ENCODE measurements around the gene MOSMO.

DNA sequence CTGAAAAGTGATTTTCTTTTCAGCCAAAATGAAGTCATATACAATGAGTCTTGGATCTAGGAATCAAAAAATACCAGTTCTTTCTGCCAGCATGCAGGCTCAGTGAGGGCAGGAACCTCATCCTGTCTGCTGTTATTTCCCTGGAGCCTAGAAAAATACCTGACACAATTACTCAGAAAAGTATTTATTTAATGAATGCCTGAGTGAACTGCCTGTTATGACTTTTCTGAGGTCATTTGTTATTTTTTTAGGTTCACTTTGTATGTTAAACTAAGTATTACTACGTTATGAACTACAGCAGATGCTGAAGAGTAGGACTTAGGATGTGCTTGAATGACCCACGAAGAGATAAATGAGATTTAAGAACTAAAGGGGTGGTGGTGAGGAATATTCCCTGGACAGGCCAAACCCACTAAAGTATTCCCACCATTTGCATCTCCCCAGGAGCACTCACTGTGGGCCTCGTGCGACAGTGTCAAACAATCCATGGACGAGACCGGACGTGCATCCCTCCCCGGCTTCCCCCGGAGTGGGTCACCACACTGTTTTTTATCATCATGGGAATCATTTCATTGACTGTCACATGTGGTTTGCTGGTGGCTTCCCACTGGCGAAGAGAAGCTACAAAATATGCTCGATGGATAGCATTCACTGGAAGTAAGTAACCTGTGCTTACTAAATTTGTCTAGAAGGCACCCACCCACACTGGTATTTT, 67.3 kb downstream of the MOSMO start:
- no peak for TF ChIP-seq CREB1 (IDR thresholded peaks at IDR 0.05; ENCODE audit: low read depth)
- TF ChIP-seq TCF12 (IDR thresholded peaks at IDR 0.05; ENCODE audit: low read depth) = no peak
- TF ChIP-seq YY1 (IDR thresholded peaks at IDR 0.05; ENCODE audit: low read depth) = no peak
- TF ChIP-seq CEBPB (IDR thresholded peaks at IDR 0.05) = no peak
- TF ChIP-seq, protein P1, sequence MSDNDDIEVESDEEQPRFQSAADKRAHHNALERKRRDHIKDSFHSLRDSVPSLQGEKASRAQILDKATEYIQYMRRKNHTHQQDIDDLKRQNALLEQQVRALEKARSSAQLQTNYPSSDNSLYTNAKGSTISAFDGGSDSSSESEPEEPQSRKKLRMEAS (IDR thresholded peaks at IDR 0.05) = no peak
- no peak for TF ChIP-seq EP300 (IDR thresholded peaks at IDR 0.05; ENCODE audit: borderline replicate concordance)
- TF ChIP-seq NFIC (IDR thresholded peaks at IDR 0.05) = no peak
- no peak for TF ChIP-seq RAD21 (IDR thresholded peaks at IDR 0.05; ENCODE audit: low read depth)
- TF ChIP-seq, protein P2, sequence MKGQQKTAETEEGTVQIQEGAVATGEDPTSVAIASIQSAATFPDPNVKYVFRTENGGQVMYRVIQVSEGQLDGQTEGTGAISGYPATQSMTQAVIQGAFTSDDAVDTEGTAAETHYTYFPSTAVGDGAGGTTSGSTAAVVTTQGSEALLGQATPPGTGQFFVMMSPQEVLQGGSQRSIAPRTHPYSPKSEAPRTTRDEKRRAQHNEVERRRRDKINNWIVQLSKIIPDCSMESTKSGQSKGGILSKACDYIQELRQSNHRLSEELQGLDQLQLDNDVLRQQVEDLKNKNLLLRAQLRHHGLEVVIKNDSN (IDR thresholded peaks at IDR 0.05) = no peak
- TF ChIP-seq, protein P3, sequence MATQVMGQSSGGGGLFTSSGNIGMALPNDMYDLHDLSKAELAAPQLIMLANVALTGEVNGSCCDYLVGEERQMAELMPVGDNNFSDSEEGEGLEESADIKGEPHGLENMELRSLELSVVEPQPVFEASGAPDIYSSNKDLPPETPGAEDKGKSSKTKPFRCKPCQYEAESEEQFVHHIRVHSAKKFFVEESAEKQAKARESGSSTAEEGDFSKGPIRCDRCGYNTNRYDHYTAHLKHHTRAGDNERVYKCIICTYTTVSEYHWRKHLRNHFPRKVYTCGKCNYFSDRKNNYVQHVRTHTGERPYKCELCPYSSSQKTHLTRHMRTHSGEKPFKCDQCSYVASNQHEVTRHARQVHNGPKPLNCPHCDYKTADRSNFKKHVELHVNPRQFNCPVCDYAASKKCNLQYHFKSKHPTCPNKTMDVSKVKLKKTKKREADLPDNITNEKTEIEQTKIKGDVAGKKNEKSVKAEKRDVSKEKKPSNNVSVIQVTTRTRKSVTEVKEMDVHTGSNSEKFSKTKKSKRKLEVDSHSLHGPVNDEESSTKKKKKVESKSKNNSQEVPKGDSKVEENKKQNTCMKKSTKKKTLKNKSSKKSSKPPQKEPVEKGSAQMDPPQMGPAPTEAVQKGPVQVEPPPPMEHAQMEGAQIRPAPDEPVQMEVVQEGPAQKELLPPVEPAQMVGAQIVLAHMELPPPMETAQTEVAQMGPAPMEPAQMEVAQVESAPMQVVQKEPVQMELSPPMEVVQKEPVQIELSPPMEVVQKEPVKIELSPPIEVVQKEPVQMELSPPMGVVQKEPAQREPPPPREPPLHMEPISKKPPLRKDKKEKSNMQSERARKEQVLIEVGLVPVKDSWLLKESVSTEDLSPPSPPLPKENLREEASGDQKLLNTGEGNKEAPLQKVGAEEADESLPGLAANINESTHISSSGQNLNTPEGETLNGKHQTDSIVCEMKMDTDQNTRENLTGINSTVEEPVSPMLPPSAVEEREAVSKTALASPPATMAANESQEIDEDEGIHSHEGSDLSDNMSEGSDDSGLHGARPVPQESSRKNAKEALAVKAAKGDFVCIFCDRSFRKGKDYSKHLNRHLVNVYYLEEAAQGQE (IDR thresholded peaks at IDR 0.05; ENCODE audit: low read depth) = no peak
